Heart left ventricle (tissue), 13 donors: ENCODE results near the gene CDH2.

Experiments used
- POLR2A ChIP-seq, 2 donors: fragments of 450-650 bp; IDR thresholded peaks; one replicate each; pipeline ENCODE4 v1.6.1; 2017; ENCODE audit warnings: antibody characterized with exemption in 2 of 2, mild to moderate bottlenecking in 2 of 2, moderate library complexity in 2 of 2
- TF ChIP-seq, protein P1 (sequence below), 12 donors: fragments of 200-600 bp; sonication (generic) in 4 of 12; IDR thresholded peaks; one replicate each; pipeline versions ENCODE4 v1.5.0 to v1.8.0; 2018 to 2022; ENCODE audit warnings: antibody characterized with exemption in 12 of 12, mild to moderate bottlenecking in 5 of 12
- donor health status: ischemic (EF 13 %, LVEDD 7.1; RV severe dilation, severe dysfunction).
- donor health status: DM: no; HTN: yes; CAD: no.
- donor health status: DM: no; HTN: no; CAD: no.
- donor health status: ischemic (EF 25% LVEDD 6.9; RV normal size, moderate dysfunction).
- donor health status: ischemic (EF 25% LVEDD 5.7; RV mildly dilated, moderate dysfunction).
- donor health status: ischemic (EF 35%, LVEDD 5.7; RV mildly dilated, moderate dysfunction).
- donor health status: nonischemic (EF 11% LVEDD 7.7; RV severe dilation, severe dysfunction).
- donor health status: DM: yes; HTN: yes; CAD: no.
- donor health status: PGD.
- donor health status: ischemic (EF 29% LVEDD 5.4; RV normal size, mild dysfunction).
- donor health status: nonischemic (EF 23%, LVEDD 6.1; RV moderate dilation, normal function).

DNA sequence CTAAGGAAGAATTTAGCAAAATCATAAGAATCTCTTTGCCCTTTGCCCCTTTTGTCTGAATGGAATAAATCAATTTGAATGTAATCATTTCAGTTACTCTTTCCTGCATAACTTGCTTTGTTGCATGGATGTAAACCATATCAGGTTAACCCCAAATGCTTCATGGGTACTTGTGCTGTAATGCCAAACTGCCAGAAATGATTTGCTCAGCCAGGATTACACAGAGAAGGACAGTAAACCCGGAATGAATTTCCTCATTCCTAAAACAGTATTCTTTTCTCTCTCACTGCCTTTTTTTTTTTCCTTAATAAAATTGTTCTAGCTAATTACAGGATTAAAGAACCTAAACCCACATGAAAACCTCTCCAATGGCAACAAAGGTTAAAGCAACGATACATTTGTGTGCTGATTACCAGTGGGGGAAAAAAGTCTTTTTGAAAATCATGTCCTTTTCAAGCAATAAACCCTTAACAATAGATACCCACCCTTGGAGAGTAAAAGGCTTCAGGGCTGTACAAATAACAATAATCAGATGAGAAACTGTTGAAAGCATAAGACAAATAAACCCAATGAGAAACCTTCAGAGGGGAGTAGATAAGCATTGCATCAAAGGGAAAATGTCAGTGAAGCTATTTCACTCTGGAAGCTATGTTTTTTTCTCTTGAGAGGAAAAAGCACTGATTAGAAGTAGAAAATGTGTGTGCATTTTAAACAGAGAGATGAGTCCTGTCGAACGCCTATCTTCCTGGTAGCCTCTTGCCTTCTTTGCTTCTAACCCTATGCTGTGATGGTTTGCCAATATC is 275.3 kb downstream of the CDH2 start:
- TF ChIP-seq, protein P1, sequence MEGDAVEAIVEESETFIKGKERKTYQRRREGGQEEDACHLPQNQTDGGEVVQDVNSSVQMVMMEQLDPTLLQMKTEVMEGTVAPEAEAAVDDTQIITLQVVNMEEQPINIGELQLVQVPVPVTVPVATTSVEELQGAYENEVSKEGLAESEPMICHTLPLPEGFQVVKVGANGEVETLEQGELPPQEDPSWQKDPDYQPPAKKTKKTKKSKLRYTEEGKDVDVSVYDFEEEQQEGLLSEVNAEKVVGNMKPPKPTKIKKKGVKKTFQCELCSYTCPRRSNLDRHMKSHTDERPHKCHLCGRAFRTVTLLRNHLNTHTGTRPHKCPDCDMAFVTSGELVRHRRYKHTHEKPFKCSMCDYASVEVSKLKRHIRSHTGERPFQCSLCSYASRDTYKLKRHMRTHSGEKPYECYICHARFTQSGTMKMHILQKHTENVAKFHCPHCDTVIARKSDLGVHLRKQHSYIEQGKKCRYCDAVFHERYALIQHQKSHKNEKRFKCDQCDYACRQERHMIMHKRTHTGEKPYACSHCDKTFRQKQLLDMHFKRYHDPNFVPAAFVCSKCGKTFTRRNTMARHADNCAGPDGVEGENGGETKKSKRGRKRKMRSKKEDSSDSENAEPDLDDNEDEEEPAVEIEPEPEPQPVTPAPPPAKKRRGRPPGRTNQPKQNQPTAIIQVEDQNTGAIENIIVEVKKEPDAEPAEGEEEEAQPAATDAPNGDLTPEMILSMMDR (IDR thresholded peaks at IDR 0.05): no peak
- no peak for TF ChIP-seq POLR2A (IDR thresholded peaks at IDR 0.05)
